Activated naive CD8-positive, alpha-beta T cell treated with anti-CD3 and anti-CD28 coated beads for 36 hours (primary cell): Measurements from ENCODE around the gene TECTB. TPM values are rescaled to one million over a fixed set of nuclear protein-coding genes. Genes with fewer than 3 reads are reported as not detected.

Experiments
- DNase-seq: peaks from one replicate; pipeline ENCODE4 v3.0.0; 2021
- H3K27ac Mint-ChIP-seq: one replicate; pipeline ENCODE4 v1.8.0; 2022; ENCODE audit warnings: mild to moderate bottlenecking, moderate library complexity, mixed read lengths
- H3K27me3 Mint-ChIP-seq: one replicate; pipeline ENCODE4 v1.8.0; 2022; ENCODE audit warnings: mild to moderate bottlenecking, mixed read lengths
- H3K36me3 Mint-ChIP-seq: one replicate; pipeline ENCODE4 v1.8.0; 2021; ENCODE audit warnings: mild to moderate bottlenecking, mixed read lengths
- H3K4me1 Mint-ChIP-seq: one replicate; pipeline ENCODE4 v1.8.0; 2021; ENCODE audit warnings: mixed read lengths
- H3K4me3 Mint-ChIP-seq: one replicate; pipeline ENCODE4 v1.8.0; 2022; ENCODE audit warnings: mild to moderate bottlenecking, moderate library complexity, mixed read lengths
- H3K9me3 Mint-ChIP-seq: one replicate; pipeline ENCODE4 v1.8.0; 2022; ENCODE audit warnings: mixed read lengths
- total RNA-seq, 2 experiments: library from RNA; stranded (reverse); gene quantifications; one replicate each; pipeline ENCODE4 v1.2.3, GENCODE V29; 2021

TECTB gene
- total RNA-seq, 2 experiments from 2014 or later = not detected

- Mint-ChIP-seq H3K4me3 (no peak overlapping the region), H3K36me3 (no peaks in the 10 kb centered on the region), H3K9me3 (no peaks in the 10 kb centered on the region), H3K27me3 (peaks cover 34% of the 10 kb centered on the region), H3K27ac (no peak overlapping the region), H3K4me1 (no peaks in the 10 kb centered on the region)
- DNase-seq = no peak
Measured at GRCh38 chr10:112313911-112314310, 30.7 kb downstream of the TECTB start.

GRCh38 chr10:112314822-112315474 is 31.7 kb downstream of the TECTB start:
- Mint-ChIP-seq H3K9me3 (no peaks in the 10 kb centered on the region), H3K4me3 (no peak overlapping the region), H3K4me1 (no peaks in the 10 kb centered on the region), H3K27me3 (peaks cover 34% of the 10 kb centered on the region), H3K36me3 (no peaks in the 10 kb centered on the region), H3K27ac (no peak overlapping the region)
- DNase-seq = peak; percentile 62

- Mint-ChIP-seq H3K27ac (no peak overlapping the region), H3K4me3 (no peak overlapping the region), H3K4me1 (peaks cover 9% of the 10 kb centered on the region), H3K27me3 (peaks cover 9% of the 10 kb centered on the region), H3K9me3 (no peaks in the 10 kb centered on the region), H3K36me3 (no peaks in the 10 kb centered on the region)
- no peak for DNase-seq
Measured at GRCh38 chr10:112327678-112328077, 44.5 kb downstream of the TECTB start.

- Mint-ChIP-seq H3K4me3 (no peak overlapping the region), H3K36me3 (no peaks in the 10 kb centered on the region), H3K27ac (no peak overlapping the region), H3K9me3 (no peaks in the 10 kb centered on the region), H3K27me3 (peaks cover 9% of the 10 kb centered on the region), H3K4me1 (peaks cover 12% of the 10 kb centered on the region)
- peak; percentile 20 for DNase-seq
Measured at GRCh38 chr10:112330162-112330561, 47.0 kb downstream of the TECTB start.

GRCh38 chr10:112330607-112331160 is 47.5 kb downstream of the TECTB start:
- Mint-ChIP-seq H3K9me3 (no peaks in the 10 kb centered on the region), H3K27ac (no peak overlapping the region), H3K36me3 (no peaks in the 10 kb centered on the region), H3K4me1 (peaks cover 12% of the 10 kb centered on the region), H3K27me3 (peaks cover 4% of the 10 kb centered on the region), H3K4me3 (no peak overlapping the region)
- DNase-seq = no peak

GRCh38 chr10:112332022-112332421 is 48.8 kb downstream of the TECTB start:
- H3K36me3 Mint-ChIP-seq = no peaks in the 10 kb centered on the region
- DNase-seq = no peak
- peaks cover 12% of the 10 kb centered on the region for H3K4me1 Mint-ChIP-seq
- no peak overlapping the region for H3K4me3 Mint-ChIP-seq
- H3K9me3 Mint-ChIP-seq = no peaks in the 10 kb centered on the region
- peaks cover 3% of the 10 kb centered on the region for H3K27me3 Mint-ChIP-seq
- no peak overlapping the region for H3K27ac Mint-ChIP-seq

GRCh38 chr10:112332509-112333228 is 49.5 kb downstream of the TECTB start:
- no peak for DNase-seq
- H3K27ac Mint-ChIP-seq = no peak overlapping the region
- no peaks in the 10 kb centered on the region for H3K9me3 Mint-ChIP-seq
- H3K4me1 Mint-ChIP-seq = peaks cover 12% of the 10 kb centered on the region
- H3K36me3 Mint-ChIP-seq = no peaks in the 10 kb centered on the region
- no peak overlapping the region for H3K4me3 Mint-ChIP-seq
- H3K27me3 Mint-ChIP-seq = peaks cover under 1% of the 10 kb centered on the region

GRCh38 chr10:112333452-112333851 is 50.3 kb downstream of the TECTB start:
- H3K4me1 Mint-ChIP-seq = peaks cover 12% of the 10 kb centered on the region
- DNase-seq = no peak
- no peaks in the 10 kb centered on the region for H3K27me3 Mint-ChIP-seq

GRCh38 chr10:112335111-112335867 is 52.1 kb downstream of the TECTB start:
- Mint-ChIP-seq H3K4me1 (peaks cover 10% of the 10 kb centered on the region), H3K27ac (no peak overlapping the region), H3K9me3 (no peaks in the 10 kb centered on the region), H3K36me3 (no peaks in the 10 kb centered on the region), H3K27me3 (no peaks in the 10 kb centered on the region), H3K4me3 (no peak overlapping the region)
- DNase-seq = no peak

More at GRCh38 chr10:112333452-112333851, 50.3 kb downstream of the TECTB start:
- no peak overlapping the region for H3K27ac Mint-ChIP-seq
- no peak overlapping the region for H3K4me3 Mint-ChIP-seq
- H3K9me3 Mint-ChIP-seq = no peaks in the 10 kb centered on the region
- no peaks in the 10 kb centered on the region for H3K36me3 Mint-ChIP-seq

- H3K9me3 Mint-ChIP-seq = no peaks in the 10 kb centered on the region
- DNase-seq = no peak
- H3K4me1 Mint-ChIP-seq = peaks cover 8% of the 10 kb centered on the region
- no peaks in the 10 kb centered on the region for H3K36me3 Mint-ChIP-seq
- no peak overlapping the region for H3K27ac Mint-ChIP-seq
- no peaks in the 10 kb centered on the region for H3K27me3 Mint-ChIP-seq
- H3K4me3 Mint-ChIP-seq = no peak overlapping the region
Measured at GRCh38 chr10:112335868-112336265, 52.7 kb downstream of the TECTB start.

GRCh38 chr10:112336556-112337201 is 53.5 kb downstream of the TECTB start:
- H3K4me3 Mint-ChIP-seq = no peak overlapping the region
- H3K27me3 Mint-ChIP-seq = no peaks in the 10 kb centered on the region
- H3K9me3 Mint-ChIP-seq = no peaks in the 10 kb centered on the region
- no peaks in the 10 kb centered on the region for H3K36me3 Mint-ChIP-seq
- no peak for DNase-seq
- no peak overlapping the region for H3K27ac Mint-ChIP-seq
- H3K4me1 Mint-ChIP-seq = peaks cover 4% of the 10 kb centered on the region

- no peak for DNase-seq
- Mint-ChIP-seq H3K27ac (no peak overlapping the region), H3K36me3 (no peaks in the 10 kb centered on the region), H3K4me1 (no peaks in the 10 kb centered on the region), H3K4me3 (no peak overlapping the region), H3K27me3 (no peaks in the 10 kb centered on the region), H3K9me3 (no peaks in the 10 kb centered on the region)
Measured at GRCh38 chr10:112338957-112339356, 55.8 kb downstream of the TECTB start.

- Mint-ChIP-seq H3K4me1 (no peaks in the 10 kb centered on the region), H3K27ac (no peak overlapping the region)
Measured at GRCh38 chr10:112340601-112341000, 57.4 kb downstream of the TECTB start.

GRCh38 chr10:112343056-112343806 is 60.0 kb downstream of the TECTB start:
- H3K27ac Mint-ChIP-seq = no peak overlapping the region
- no peaks in the 10 kb centered on the region for H3K4me1 Mint-ChIP-seq
- no peaks in the 10 kb centered on the region for H3K36me3 Mint-ChIP-seq
- H3K27me3 Mint-ChIP-seq = no peaks in the 10 kb centered on the region
- DNase-seq = no peak
- H3K9me3 Mint-ChIP-seq = no peaks in the 10 kb centered on the region
- no peak overlapping the region for H3K4me3 Mint-ChIP-seq

More at GRCh38 chr10:112340601-112341000, 57.4 kb downstream of the TECTB start:
- DNase-seq = no peak
- H3K4me3 Mint-ChIP-seq = no peak overlapping the region
- H3K9me3 Mint-ChIP-seq = no peaks in the 10 kb centered on the region
- no peaks in the 10 kb centered on the region for H3K36me3 Mint-ChIP-seq
- H3K27me3 Mint-ChIP-seq = no peaks in the 10 kb centered on the region
